ENCODE data around the gene ZNF576.

ZNF576 gene

DNA sequence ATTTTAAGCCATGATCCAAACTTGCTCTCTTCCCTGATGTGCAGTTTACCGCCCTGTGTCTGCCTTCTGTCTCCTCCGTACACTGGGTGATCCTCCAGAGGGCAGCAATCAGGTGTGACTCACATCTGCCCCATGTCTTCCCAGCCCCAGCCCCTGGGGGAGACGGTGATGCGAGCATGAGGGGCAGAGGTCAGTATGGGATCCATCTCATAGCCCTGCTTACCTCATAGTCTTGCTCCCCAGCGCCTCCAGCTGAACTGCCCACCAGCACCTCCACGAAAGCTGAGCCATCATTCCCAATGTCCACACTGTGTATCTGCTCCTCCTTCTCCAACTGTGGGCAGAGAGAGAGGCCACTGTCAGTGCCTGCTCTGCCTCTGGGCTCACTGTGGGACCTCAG lies 35.7 kb upstream of the ZNF576 start:
- Histone ChIP-seq H3K27me3 (ENCODE audit: control insufficient read depth in 5 of 5, insufficient read depth in 4 of 5, low read length in 5 of 5) (no peaks in the 10 kb centered on the region), H3K9me3 (ENCODE audit: control insufficient read depth in 5 of 5, low read length in 5 of 5) (no peaks in the 10 kb centered on the region), H3K27ac (ENCODE audit: low read depth, low read length) (no peak overlapping the region), H3K9ac (ENCODE audit: low read length in 5 of 5) (peak overlapping the region in 1 of 5 donors; percentile 6), H3K4me3 (ENCODE audit: low read depth in 1 of 5, low read length in 5 of 5) (no peak overlapping the region), H3K4me1 (ENCODE audit: control insufficient read depth in 5 of 5, insufficient read depth in 5 of 5, low read length in 5 of 5) (peaks cover 0 to 20% (median 3%) of the 10 kb centered on the region in 5 donors), H3K36me3 (ENCODE audit: control insufficient read depth in 5 of 5, insufficient read depth in 5 of 5, low read length in 5 of 5) (peaks cover 3 to 53% (median 20%) of the 10 kb centered on the region in 5 donors)

DNA sequence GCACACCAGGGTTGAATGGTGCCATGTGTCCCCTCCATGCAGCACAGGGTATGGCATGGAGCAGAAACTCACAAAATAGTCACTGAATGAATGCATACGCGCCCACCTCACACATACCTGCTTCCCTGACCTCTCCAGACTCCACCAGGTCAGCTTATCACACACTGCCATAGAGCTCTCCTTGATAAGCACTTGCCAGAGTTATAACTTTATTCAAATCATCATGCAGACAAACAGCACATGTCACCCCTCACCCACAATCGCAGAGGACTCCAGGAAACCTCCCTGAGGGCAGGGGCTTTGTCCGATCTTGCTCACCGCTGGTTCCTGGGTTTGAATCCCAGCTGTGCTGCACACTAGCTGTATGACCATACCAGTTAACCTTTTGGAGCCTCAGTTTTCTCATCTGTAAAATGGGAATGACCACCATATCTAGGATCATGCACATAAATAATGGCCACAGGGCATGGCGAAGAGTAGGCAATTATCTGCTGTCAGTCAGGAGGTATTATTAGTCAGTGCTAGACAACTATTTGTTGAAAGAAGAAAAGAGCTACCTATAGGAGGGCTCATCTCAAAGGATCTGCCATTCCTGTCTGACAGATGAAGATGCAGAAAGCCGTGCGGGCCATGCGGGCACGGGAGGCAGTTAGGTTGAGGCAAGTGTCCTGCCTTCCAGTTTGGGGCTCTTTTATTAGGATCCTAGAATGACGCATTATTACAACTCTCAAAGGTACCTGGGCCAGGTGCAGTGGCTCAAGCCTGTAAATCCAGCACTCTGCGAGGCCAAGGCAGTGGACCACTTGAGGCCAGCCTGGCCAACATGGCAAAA lies 35.0 kb upstream of the ZNF576 start:
- Histone ChIP-seq H3K4me3 (ENCODE audit: low read depth in 1 of 5, low read length in 5 of 5) (no peak overlapping the region), H3K4me1 (ENCODE audit: control insufficient read depth in 5 of 5, insufficient read depth in 5 of 5, low read length in 5 of 5) (peaks cover 0 to 20% (median 3%) of the 10 kb centered on the region in 5 donors), H3K9ac (ENCODE audit: low read length in 5 of 5) (no peak overlapping the region), H3K27me3 (ENCODE audit: control insufficient read depth in 5 of 5, insufficient read depth in 4 of 5, low read length in 5 of 5) (no peaks in the 10 kb centered on the region), H3K36me3 (ENCODE audit: control insufficient read depth in 5 of 5, insufficient read depth in 5 of 5, low read length in 5 of 5) (peaks cover 3 to 48% (median 17%) of the 10 kb centered on the region in 5 donors), H3K27ac (ENCODE audit: low read depth, low read length) (no peak overlapping the region), H3K9me3 (ENCODE audit: control insufficient read depth in 5 of 5, low read length in 5 of 5) (no peaks in the 10 kb centered on the region)

DNA sequence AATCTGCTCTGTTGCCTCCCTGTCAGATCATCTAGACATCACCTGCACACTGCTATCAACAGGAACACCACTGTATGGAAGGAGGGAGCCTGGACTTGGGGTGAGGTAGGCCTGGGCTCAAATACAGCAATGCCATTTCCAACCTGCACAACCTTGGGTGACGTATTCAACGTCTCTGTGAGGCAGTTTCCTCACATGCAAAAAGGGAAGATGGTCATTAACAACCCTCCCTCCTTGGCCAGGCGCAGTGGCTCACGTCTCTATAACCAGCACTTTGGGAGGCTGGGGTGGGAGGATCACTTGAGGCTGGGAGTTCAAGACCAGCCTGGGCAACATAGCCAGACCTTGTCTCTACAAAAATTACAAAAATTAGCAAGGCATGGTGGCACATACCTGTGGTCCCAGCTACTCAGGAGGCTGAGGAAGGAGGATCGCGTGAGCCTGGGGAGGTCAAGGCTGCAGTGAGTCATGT lies 34.1 kb upstream of the ZNF576 start:
- no peak overlapping the region for H3K27ac ChIP-seq (ENCODE audit: low read depth, low read length)

DNA sequence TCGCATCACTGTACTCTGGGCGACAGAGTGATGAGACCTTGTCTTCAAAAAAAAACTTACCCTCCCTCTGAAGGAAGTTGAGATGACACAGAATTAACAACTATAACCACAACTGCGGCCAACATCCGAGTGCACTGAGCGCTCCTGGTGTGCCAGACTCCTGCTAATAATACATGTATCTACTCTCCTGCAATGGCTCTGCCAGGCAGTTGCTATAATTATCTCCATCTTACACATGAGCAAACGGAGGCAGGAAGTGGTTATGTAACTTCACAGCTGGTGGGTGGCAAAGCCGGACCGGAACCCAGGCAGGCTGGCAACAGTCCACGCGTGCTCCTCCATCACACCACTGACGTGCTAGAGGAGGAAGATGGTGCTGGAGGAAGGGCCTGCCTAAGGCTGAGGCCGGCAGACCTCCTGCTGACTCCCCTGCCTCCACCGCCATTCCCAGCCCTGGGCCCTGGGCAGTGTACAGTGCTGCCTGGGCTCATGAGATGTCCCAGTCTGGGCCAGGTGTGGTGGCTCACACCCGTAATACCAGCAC lies 33.6 kb upstream of the ZNF576 start:
- H3K4me3 ChIP-seq (ENCODE audit: low read depth in 1 of 5, low read length in 5 of 5), result peak overlapping the region in 1 of 5 donors; percentile 34
- H3K27ac ChIP-seq (ENCODE audit: low read depth, low read length), result peak overlapping the region; percentile 41
- peaks cover 2 to 38% (median 17%) of the 10 kb centered on the region in 5 donors for H3K36me3 ChIP-seq (ENCODE audit: control insufficient read depth in 5 of 5, insufficient read depth in 5 of 5, low read length in 5 of 5)
- no peaks in the 10 kb centered on the region for H3K27me3 ChIP-seq (ENCODE audit: control insufficient read depth in 5 of 5, insufficient read depth in 4 of 5, low read length in 5 of 5)
- no peaks in the 10 kb centered on the region for H3K9me3 ChIP-seq (ENCODE audit: control insufficient read depth in 5 of 5, low read length in 5 of 5)
- H3K4me1 ChIP-seq (ENCODE audit: control insufficient read depth in 5 of 5, insufficient read depth in 5 of 5, low read length in 5 of 5), result peaks cover 0 to 20% (median 3%) of the 10 kb centered on the region in 5 donors
- no peak overlapping the region for H3K9ac ChIP-seq (ENCODE audit: low read length in 5 of 5)

More for the DNA sequence above, 34.1 kb upstream of the ZNF576 start:
- Histone ChIP-seq H3K9me3 (ENCODE audit: control insufficient read depth in 5 of 5, low read length in 5 of 5) (no peaks in the 10 kb centered on the region), H3K27me3 (ENCODE audit: control insufficient read depth in 5 of 5, insufficient read depth in 4 of 5, low read length in 5 of 5) (no peaks in the 10 kb centered on the region), H3K9ac (ENCODE audit: low read length in 5 of 5) (no peak overlapping the region), H3K4me1 (ENCODE audit: control insufficient read depth in 5 of 5, insufficient read depth in 5 of 5, low read length in 5 of 5) (peaks cover 0 to 20% (median 3%) of the 10 kb centered on the region in 5 donors), H3K36me3 (ENCODE audit: control insufficient read depth in 5 of 5, insufficient read depth in 5 of 5, low read length in 5 of 5) (peaks cover 3 to 43% (median 17%) of the 10 kb centered on the region in 5 donors), H3K4me3 (ENCODE audit: low read depth in 1 of 5, low read length in 5 of 5) (no peak overlapping the region)

DNA sequence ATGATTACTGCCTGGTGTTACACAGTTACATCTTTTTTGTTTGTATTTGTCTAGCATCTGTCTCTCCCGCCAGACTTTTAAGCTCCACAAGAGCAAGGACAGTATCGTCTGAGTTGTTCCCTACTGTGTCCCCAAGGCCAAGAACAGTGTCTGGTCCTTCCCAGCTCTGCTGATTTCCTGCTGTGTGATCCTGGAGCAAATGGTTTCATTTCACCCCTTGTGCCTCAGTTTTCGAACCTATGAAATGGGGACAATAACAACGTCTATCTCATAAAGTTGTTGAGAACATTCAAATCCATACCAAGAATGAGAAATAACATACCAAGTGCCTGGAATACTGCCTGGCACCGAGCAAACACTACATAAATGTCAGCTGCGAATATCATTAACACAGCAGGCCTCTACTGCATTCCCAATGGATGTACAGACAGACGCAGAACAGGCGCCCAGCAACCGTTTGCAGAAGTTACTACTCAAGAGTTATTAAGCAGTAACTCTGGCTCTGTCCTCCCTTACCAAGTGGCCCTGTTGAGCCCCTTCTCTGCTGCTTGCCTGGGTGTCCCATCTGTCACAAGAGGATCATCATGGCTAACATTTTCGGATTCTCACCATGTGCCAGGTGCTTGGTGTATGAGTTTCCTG lies 32.5 kb upstream of the ZNF576 start:
- Histone ChIP-seq H3K4me3 (ENCODE audit: low read depth in 1 of 5, low read length in 5 of 5) (no peak overlapping the region), H3K9me3 (ENCODE audit: control insufficient read depth in 5 of 5, low read length in 5 of 5) (no peaks in the 10 kb centered on the region), H3K27me3 (ENCODE audit: control insufficient read depth in 5 of 5, insufficient read depth in 4 of 5, low read length in 5 of 5) (no peaks in the 10 kb centered on the region), H3K36me3 (ENCODE audit: control insufficient read depth in 5 of 5, insufficient read depth in 5 of 5, low read length in 5 of 5) (peaks cover 0 to 31% (median 17%) of the 10 kb centered on the region in 5 donors), H3K27ac (ENCODE audit: low read depth, low read length) (no peak overlapping the region), H3K9ac (ENCODE audit: low read length in 5 of 5) (no peak overlapping the region), H3K4me1 (ENCODE audit: control insufficient read depth in 5 of 5, insufficient read depth in 5 of 5, low read length in 5 of 5) (peaks cover 0 to 20% (median 3%) of the 10 kb centered on the region in 5 donors)

DNA sequence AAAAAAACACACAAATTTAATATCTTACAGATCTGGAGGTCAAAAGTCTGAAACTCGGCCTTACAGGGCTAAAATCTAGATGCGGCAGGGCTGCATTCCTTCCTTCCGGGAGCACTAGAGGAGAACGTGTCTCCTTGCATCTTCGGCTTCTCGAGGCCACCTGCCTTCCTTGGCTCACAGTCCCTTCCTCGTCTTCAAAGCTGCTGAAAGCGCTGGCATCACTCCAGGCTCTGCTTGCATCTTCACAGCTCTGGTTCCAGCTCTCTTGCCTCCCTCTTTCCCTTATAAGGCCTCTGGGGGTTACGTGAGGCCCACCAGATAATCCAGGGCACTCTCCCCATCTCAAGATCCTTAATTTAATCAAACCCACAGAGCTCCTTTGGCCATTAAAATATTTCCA lies 31.6 kb upstream of the ZNF576 start:
- H3K4me1 ChIP-seq (ENCODE audit: control insufficient read depth in 5 of 5, insufficient read depth in 5 of 5, low read length in 5 of 5), result peaks cover 0 to 20% (median 3%) of the 10 kb centered on the region in 5 donors
- H3K4me3 ChIP-seq (ENCODE audit: low read depth in 1 of 5, low read length in 5 of 5), result no peak overlapping the region
- H3K27me3 ChIP-seq (ENCODE audit: control insufficient read depth in 5 of 5, insufficient read depth in 4 of 5, low read length in 5 of 5), result no peaks in the 10 kb centered on the region
- H3K27ac ChIP-seq (ENCODE audit: low read depth, low read length), result no peak overlapping the region
- H3K9me3 ChIP-seq (ENCODE audit: control insufficient read depth in 5 of 5, low read length in 5 of 5), result no peaks in the 10 kb centered on the region
- H3K36me3 ChIP-seq (ENCODE audit: control insufficient read depth in 5 of 5, insufficient read depth in 5 of 5, low read length in 5 of 5), result peaks cover 0 to 29% (median 16%) of the 10 kb centered on the region in 5 donors
- no peak overlapping the region for H3K9ac ChIP-seq (ENCODE audit: low read length in 5 of 5)

DNA sequence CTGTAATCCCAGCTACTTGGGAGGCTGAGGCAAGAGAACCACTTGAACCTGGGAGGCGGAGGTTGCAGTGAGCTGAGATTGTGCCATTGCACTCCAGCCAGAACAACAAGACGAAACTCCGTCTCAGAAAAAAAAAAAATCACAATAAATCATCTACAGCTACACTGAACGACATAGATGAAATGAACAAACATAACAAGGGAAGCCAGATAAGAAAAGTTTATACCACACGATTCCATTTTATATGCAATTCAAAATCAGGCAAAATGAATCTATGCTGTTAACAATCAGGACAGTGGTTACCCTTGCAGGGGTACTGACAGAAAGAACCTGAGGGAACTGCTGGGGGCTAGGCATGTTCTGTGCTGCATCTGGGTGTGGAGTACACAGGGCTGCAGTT lies 26.7 kb upstream of the ZNF576 start:
- Histone ChIP-seq H3K9ac (ENCODE audit: low read length in 5 of 5) (no peak overlapping the region), H3K4me3 (ENCODE audit: low read depth in 1 of 5, low read length in 5 of 5) (no peak overlapping the region), H3K27ac (ENCODE audit: low read depth, low read length) (no peak overlapping the region), H3K27me3 (ENCODE audit: control insufficient read depth in 5 of 5, insufficient read depth in 4 of 5, low read length in 5 of 5) (no peaks in the 10 kb centered on the region), H3K36me3 (ENCODE audit: control insufficient read depth in 5 of 5, insufficient read depth in 5 of 5, low read length in 5 of 5) (peaks cover 2 to 17% (median 9%) of the 10 kb centered on the region in 5 donors), H3K9me3 (ENCODE audit: control insufficient read depth in 5 of 5, low read length in 5 of 5) (no peaks in the 10 kb centered on the region), H3K4me1 (ENCODE audit: control insufficient read depth in 5 of 5, insufficient read depth in 5 of 5, low read length in 5 of 5) (peaks cover 2 to 11% (median 5%) of the 10 kb centered on the region in 5 donors)

DNA sequence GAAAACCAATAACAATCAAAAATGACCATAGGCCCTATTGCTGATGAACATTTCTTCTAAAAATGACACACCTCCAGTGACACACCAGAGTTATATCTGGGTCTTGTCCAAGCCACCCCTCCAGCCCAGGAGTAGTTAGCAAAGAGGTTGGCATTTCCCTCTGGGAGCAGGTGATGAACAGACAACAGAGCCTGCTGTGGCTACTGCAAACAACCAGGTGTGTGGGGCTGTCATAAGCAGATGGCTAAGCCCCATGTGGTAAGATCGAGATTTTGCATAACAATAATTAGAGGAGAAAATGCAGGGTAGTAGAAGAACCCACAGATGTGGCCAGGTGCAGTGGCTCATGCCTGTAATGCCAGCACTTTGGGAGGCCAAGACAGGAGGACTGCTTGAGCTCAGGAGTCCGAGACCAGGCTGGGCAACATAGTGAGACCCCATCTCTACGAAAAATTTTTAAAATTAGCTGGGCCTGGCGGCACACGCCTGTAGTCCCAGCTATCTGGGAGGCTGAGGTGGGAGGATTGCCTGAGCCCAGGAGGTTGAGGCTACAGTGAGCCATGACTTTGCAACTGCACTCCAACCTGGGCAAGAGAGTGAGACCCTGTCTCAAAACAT lies 26.1 kb upstream of the ZNF576 start:
- H3K27me3 ChIP-seq (ENCODE audit: control insufficient read depth in 5 of 5, insufficient read depth in 4 of 5, low read length in 5 of 5), result no peaks in the 10 kb centered on the region
- no peak overlapping the region for H3K4me3 ChIP-seq (ENCODE audit: low read depth in 1 of 5, low read length in 5 of 5)
- H3K9ac ChIP-seq (ENCODE audit: low read length in 5 of 5), result no peak overlapping the region
- peaks cover 2 to 17% (median 9%) of the 10 kb centered on the region in 5 donors for H3K36me3 ChIP-seq (ENCODE audit: control insufficient read depth in 5 of 5, insufficient read depth in 5 of 5, low read length in 5 of 5)
- H3K4me1 ChIP-seq (ENCODE audit: control insufficient read depth in 5 of 5, insufficient read depth in 5 of 5, low read length in 5 of 5), result peaks cover 5 to 15% (median 11%) of the 10 kb centered on the region in 5 donors
- no peak overlapping the region for H3K27ac ChIP-seq (ENCODE audit: low read depth, low read length)
- H3K9me3 ChIP-seq (ENCODE audit: control insufficient read depth in 5 of 5, low read length in 5 of 5), result no peaks in the 10 kb centered on the region

DNA sequence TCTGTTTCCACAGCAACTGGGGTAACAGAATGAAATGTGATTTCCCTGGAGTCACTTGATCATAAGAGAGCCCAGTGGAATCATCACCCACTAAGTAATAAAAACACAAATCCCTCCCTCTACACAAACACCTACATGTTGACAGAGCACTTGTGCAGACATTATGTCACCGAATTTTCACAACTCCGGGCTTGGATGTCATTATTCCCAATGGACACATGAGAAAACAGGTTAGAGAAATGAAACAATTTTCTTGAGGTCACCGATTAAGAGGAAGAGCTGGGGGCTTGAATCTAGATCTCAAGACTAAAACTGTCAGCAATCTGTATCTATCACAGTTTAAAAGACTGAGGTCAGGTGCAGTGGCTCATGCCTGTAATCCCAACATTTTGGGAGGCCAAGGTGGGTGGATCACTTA lies 24.2 kb upstream of the ZNF576 start:
- H3K27me3 ChIP-seq (ENCODE audit: control insufficient read depth in 5 of 5, insufficient read depth in 4 of 5, low read length in 5 of 5), result no peaks in the 10 kb centered on the region
- peak overlapping the region in 2 of 5 donors; percentile 8 to 17 for H3K9ac ChIP-seq (ENCODE audit: low read length in 5 of 5)
- no peak overlapping the region for H3K27ac ChIP-seq (ENCODE audit: low read depth, low read length)
- no peaks in the 10 kb centered on the region for H3K9me3 ChIP-seq (ENCODE audit: control insufficient read depth in 5 of 5, low read length in 5 of 5)
- H3K4me3 ChIP-seq (ENCODE audit: low read depth in 1 of 5, low read length in 5 of 5), result no peak overlapping the region
- H3K4me1 ChIP-seq (ENCODE audit: control insufficient read depth in 5 of 5, insufficient read depth in 5 of 5, low read length in 5 of 5), result peaks cover 5 to 22% (median 17%) of the 10 kb centered on the region in 5 donors
- H3K36me3 ChIP-seq (ENCODE audit: control insufficient read depth in 5 of 5, insufficient read depth in 5 of 5, low read length in 5 of 5), result peaks cover 2 to 17% (median 9%) of the 10 kb centered on the region in 5 donors

All from subcutaneous abdominal adipose tissue (tissue), 5 donors.